Stimulated activated CD8-positive, alpha-beta memory T cell treated with anti-CD3 and anti-CD28 coated beads, Interleukin-15, amount 100 ng/mL, for 4 hours (primary cell): ENCODE measurements around the gene STARD8.
"Not testable (repeated sequence)": the region's sequence is repeated elsewhere in the genome, so short reads cannot be mapped to it uniquely, and the experiment has no call there.

Source experiments
- DNase-seq, 2 donors: peaks; one replicate each; pipeline ENCODE4 v3.0.0-alpha.2; 2020; ENCODE audit warnings: low read depth in 2 of 2

Gene STARD8

GRCh38 chrX:68647156-68647957 is at the start of gene STARD8:
TSS of gene STARD8 (plus strand) at chrX:68647666. CDS start at chrX:68647883, 217 bp downstream.
- no peak for DNase-seq

GRCh38 chrX:68598841-68599240 is 48.6 kb upstream of the STARD8 start:
- no peak for DNase-seq

- no peak for DNase-seq
These were observed 48.0 kb upstream of the STARD8 start for GRCh38 chrX:68599256-68600152.

- DNase-seq = not testable (repeated sequence)
These were observed 43.2 kb upstream of the STARD8 start for GRCh38 chrX:68604216-68604615.

- DNase-seq = not testable (repeated sequence)
These were observed 32.7 kb upstream of the STARD8 start for GRCh38 chrX:68614733-68615132.

GRCh38 chrX:68627986-68628385 is 19.5 kb upstream of the STARD8 start:
- DNase-seq = no peak

GRCh38 chrX:68629936-68630335 is 17.5 kb upstream of the STARD8 start:
- not testable (repeated sequence) for DNase-seq

- no peak for DNase-seq
These were observed 16.1 kb upstream of the STARD8 start for GRCh38 chrX:68631336-68631735.

GRCh38 chrX:68632491-68632890 is 15.0 kb upstream of the STARD8 start:
- no peak for DNase-seq

- no peak for DNase-seq
These were observed 13.5 kb upstream of the STARD8 start for GRCh38 chrX:68633981-68634380.

GRCh38 chrX:68634649-68635227 is 12.7 kb upstream of the STARD8 start:
- no peak for DNase-seq

- no peak for DNase-seq
These were observed 6.8 kb upstream of the STARD8 start for GRCh38 chrX:68640661-68641060.

- DNase-seq = no peak
These were observed 2.6 kb upstream of the STARD8 start for GRCh38 chrX:68644861-68645260.

- no peak for DNase-seq
These were observed 1.0 kb upstream of the STARD8 start for GRCh38 chrX:68646421-68646820.

GRCh38 chrX:68648960-68649359 is 1.5 kb downstream of the STARD8 start:
- DNase-seq = no peak

- no peak for DNase-seq
These were observed 3.0 kb downstream of the STARD8 start for GRCh38 chrX:68650491-68650890.

GRCh38 chrX:68651110-68651509 is 3.6 kb downstream of the STARD8 start:
- no peak for DNase-seq

- DNase-seq = no peak
These were observed 5.1 kb downstream of the STARD8 start for GRCh38 chrX:68652326-68653170.

GRCh38 chrX:68654693-68655092 is 7.2 kb downstream of the STARD8 start:
- no peak for DNase-seq

GRCh38 chrX:68656473-68656872 is 9.0 kb downstream of the STARD8 start:
- not testable (repeated sequence) for DNase-seq

GRCh38 chrX:68658530-68658929 is 11.1 kb downstream of the STARD8 start:
- no peak for DNase-seq
